T47D (cell line): Measurements from ENCODE around the gene NCAM1.

ENCODE experiments used
- DNase-seq, 2 experiments: peaks; one replicate each; pipeline versions ENCODE4 v3.0.0 to v3.0.0-alpha.2; 2011 to 2012; ENCODE audit warnings: low read depth in 1 of 2, low spot score in 1 of 2
- JUND ChIP-seq: IDR thresholded peaks from 2 replicates; pipeline ENCODE4 v1.6.1; 2012; ENCODE audit warnings: low read depth
- in situ Hi-C: cut with HindIII; loops from 2 replicates; pipeline ENCODE4 v1.10.0; 2016; ENCODE audit warnings: low sequenced_read_pairs, low pct_unique_long_range_greater_than_20kb

The NCAM1 gene

DNA sequence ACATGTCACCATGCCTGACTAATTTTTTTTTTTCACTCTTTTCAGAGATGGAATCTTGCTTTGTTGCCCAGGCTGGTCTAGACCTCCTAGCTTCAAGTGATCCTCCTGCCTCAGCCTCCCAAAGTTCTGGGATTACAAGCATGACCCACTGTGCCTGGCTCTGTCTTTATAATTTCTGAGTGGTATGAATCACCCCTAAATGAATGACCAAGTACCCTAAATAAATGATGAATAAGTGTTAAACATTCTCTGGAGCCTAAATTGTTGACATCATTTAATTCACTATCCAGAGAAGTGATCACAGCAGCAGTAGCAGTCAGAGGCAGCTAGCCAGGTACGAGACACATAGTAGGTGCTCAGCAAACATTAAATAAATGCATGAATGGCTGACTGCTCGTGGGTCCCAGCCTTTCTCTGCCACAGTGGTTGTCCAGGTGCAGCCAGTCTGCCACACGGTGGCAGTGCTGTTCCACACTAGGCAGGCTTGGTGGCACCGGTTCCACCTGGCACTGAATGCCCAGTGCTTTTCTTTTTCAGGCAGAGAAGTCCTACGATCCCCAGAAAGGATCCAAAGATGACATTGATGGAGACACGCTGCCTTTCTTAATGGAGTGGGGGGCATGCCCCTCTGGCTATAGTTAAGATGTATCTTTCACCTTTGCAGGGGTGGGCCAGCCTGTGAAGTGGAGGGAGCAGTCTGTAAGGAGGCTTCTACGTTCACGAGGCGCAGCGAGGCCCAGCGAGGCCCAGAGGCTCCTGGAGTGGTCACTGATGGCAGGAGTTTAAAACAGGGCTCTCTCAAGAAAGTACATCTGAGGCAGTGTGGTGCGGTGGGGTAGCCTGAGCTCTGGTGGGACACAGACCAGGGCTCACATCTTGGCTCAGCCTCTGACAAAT is 344.5 kb downstream of the NCAM1 start:
- TF ChIP-seq JUND: no peak
- in situ Hi-C loops: no loop called here
- peak; percentile 62 to 84 for DNase-seq

DNA sequence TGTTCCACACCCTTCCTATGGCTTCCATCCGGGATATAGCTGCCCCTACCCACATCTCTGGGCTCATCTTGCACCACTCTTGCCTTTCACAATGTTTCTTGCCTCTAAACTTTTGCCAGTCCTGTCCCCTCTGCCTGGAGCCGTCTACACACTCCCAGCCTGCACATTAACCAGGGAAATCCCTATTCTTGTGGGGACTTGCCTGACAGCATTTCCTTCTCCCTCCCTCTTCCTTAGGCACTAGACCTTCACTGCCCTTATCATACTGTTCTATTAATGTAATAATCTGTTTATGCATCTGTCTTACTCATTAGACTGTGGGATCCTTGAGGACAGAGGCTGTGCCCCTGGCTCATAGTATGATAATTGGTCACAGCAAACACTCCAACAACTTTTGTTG is 347.4 kb downstream of the NCAM1 start:
- no peak for DNase-seq
- in situ Hi-C loops: no loop called here
- TF ChIP-seq JUND: no peak

DNA sequence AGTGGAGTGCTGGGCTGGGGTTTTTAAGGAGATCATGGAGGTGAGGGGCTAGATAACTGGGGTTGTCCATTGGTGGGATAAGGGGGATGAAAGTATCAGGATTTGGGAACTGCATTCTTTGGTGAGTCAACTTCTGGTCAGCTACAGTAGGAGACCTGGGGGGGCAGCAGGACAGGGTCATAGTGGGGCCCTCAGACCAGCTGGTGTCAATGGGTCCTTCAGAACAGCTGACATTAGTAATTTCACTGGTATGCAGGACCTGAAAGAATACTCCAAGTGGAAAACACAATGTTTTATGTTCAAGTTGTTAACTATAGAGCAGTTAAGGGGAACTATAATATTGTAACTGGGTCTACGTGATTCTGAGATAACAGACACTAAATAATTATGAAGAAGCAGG is 350.3 kb downstream of the NCAM1 start:
- no peak for DNase-seq
- in situ Hi-C loops: no loop called here
- TF ChIP-seq JUND: no peak

DNA sequence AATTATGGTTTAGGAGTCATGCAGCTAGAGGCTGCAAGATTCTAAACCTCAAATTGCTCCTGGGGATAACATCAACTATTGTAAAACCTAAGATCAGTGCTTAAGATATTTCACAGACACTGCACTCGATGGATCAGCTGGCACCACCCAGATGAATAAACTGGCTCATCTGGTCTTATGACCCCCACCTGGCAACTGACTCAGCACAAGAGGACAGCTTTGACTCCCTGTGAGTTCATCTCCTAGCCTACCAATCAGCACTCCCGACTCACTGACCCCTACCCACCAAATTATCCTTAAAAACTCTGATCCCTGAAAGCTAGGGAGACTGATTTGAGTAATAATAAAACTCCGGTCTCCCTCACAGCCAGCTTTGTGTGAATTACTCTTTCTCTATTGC is 352.4 kb downstream of the NCAM1 start:
- no peak for TF ChIP-seq JUND
- in situ Hi-C loops: no loop called here
- peak in 1 of 2 experiments; percentile 18 for DNase-seq

DNA sequence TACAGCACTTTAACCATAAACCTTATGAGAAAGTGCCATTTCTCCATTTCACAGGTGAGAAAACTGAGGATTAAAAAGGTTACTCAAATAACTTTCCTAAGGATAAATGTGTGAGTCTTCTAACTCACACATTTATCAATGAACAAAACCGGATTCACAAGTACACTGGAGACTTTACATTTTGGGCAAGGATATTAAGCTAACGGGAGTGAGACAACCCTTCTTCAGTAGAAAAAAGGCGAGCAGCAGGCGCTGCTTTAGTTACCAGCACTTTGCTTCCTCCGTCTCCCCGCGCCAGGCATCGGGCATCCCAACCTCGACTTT is 352.8 kb downstream of the NCAM1 start:
- in situ Hi-C loops: no loop called here
- TF ChIP-seq JUND: no peak
- no peak for DNase-seq

DNA sequence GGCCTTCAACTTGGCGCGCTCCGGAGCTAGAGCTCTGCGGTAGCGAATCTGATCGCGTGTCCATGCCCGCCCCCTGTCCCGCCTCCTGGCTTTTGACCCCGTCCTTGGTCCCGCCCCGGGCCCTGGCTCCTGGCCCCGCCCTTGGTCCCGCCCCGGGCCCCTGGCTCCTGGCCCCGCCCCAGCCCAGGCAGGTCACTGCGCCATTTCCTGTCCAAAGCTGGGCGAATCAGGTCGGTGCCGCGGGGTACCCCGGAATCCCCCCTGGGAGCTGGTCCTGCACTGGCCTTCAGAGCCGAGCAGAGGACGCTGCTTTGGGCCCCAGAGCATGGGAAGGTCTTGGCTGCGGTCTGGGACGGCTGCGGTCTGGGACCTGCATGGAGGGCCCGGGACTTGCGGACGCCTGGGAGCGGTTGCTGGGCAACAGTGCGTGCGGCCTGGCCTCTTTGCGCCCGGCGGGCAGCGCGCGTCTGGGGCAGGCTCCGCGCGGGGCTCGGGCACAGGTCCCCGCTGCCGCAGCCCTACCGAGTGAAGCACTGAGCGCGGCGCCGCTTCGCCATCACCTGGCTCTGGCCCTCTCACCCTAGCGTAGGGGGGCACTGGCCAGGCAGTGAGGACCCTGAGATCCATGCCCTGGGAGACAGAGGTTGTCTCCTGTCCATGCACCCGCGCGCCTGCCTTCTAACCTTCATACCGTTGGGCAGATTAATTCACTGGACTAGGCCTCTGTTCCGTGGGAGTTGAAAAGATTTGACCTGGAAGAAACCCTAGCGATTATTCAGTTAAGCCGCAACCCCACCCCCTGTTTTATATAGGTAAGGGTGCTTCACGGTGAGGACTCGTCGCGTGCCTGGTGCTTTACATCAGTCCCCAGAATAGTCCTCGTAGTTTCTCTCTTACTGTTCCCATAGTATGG is 353.4 kb downstream of the NCAM1 start, which contains the start of gene TTC12:
TTC12 (plus strand) TSS at position 195 of the 913 bp plus-strand sequence. CDS start 1,675 bp downstream, outside the sequence.
- in situ Hi-C loops: no loop called here
- peak; percentile 80 to 96 for DNase-seq
- no peak for TF ChIP-seq JUND

DNA sequence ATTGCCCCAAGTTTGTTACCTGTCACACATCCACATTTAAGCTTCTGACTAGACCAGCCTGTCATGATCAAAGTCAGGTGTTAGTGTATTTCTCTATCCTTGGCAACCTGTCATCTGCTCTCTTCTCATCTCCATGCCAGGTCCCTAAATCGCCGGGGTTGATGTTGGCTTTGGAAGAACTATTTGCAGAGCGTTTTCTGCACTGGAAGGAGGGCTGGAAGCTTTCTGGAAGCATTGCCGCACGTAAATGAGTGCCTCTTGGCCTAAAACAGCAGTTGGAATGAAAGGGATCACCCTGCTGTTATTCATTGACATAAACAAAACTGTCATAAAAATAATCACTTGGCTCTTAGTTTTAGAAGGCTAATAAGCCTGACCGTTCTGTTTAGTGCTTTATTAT is 354.6 kb downstream of the NCAM1 start:
- in situ Hi-C loops: no loop called here
- TF ChIP-seq JUND: no peak
- no peak for DNase-seq

DNA sequence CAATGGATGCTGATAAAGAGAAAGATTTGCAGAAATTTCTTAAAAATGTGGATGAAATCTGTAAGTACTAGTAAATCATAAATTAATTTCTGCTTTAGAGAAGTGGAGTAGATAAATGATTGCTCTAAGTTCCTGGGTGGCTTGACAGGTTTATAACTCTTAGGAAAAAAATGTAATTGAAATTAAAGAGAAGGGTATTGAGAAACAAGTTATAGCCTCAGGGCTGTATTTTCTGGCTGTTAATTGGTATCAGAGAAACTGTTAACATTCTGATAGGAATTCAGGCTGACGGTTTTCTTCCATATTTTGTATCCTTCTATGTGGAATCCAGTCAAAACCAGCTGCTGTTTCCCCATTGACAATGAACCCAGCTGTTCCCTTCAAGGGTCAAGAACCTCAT is 355.0 kb downstream of the NCAM1 start:
- no peak for DNase-seq
- no peak for TF ChIP-seq JUND
- in situ Hi-C loops: no loop called here

DNA sequence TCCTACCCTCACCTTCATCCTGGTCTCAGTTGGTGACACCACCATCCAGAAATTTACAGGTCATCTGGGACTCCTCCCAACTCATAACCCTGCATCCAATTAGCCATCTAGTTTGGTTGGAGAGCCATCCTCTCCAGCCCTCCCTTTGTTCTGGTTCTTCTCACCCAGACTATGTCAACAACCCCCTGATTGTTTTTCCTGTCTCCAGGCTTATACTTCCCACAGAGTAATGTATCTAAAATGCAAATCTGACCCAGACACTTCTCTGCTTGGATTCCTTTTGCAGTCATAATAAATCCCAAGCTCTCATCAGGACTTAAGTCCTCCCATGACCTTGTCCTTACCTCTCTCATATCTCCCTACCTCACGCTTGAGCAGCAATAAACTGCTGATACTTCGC is 356.1 kb downstream of the NCAM1 start:
- in situ Hi-C loops: no loop called here
- TF ChIP-seq JUND: no peak
- DNase-seq: no peak

DNA sequence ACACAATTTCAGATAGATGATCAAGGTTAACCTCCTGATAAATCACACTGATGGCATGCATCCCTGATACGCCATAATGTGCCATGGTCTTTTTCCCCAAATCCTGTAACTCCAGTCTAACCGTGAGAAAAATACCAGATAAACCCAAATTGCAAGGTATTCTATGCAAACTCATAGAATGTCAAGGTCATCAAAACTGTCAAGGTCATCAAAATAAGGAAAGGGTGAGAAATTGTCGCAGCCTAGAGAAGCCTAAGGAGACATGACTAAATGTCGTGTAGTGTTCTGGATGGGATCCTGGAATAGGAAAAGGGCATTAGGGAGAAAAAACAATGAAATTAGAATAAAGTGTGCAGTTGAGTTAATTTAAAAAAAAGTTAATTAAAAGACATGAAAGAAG is 357.9 kb downstream of the NCAM1 start:
- no peak for TF ChIP-seq JUND
- DNase-seq: no peak
- in situ Hi-C loops: no loop called here

DNA sequence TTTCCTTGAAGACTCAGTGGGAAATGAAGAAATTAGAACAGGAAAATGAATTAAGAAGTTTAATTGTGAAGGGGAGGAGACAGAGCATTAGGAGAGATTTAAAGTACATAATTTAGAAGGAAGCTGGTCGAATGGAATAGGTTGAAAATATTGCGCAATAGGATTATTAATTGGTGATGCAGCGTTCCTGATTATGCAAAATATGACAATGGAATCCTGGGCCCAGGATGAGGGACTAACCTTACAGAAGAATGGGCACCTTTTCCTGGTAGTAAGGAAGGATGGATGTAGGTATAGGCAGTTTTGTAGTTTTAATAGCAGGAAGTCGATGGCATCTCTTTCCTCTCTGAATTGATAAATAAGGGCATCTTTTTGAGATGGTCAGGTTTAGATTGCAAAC is 360.9 kb downstream of the NCAM1 start:
- no peak for TF ChIP-seq JUND
- DNase-seq: no peak
- in situ Hi-C loops: no loop called here

DNA sequence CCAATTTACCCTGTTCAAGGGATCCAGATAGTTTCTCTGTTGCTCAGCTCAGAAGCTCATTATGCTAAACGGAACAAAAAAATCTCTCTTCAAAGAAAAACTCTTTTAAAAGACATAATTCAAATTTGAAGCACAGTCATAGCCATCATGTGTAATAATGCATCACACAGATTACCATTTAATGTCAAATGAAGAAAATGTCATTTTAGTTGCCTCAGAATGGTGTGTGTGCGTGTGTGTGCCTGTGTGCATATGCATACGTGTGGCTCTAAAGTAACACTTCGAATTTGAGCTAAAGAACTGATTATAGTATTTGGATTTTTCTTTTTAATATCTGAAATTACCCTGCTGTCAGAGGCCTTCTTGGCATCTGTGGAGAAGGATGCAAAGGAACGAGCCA is 363.0 kb downstream of the NCAM1 start:
- DNase-seq: no peak
- in situ Hi-C loops: no loop called here
- no peak for TF ChIP-seq JUND
